ENCODE data around the gene BCL7C. TPM values are rescaled to one million over a fixed set of nuclear protein-coding genes. Genes with fewer than 3 reads are reported as not detected.
"Not testable (repeated sequence)": the region's sequence is repeated elsewhere in the genome, so short reads cannot be mapped to it uniquely, and the experiment has no call there.

The BCL7C gene
- total RNA-seq = 22.9 TPM
- 10 to 100 TPM; 31.4 to 43.7 (median 41.2) TPM for polyA plus RNA-seq

- Mint-ChIP-seq H3K27me3 (peaks cover 4% of the 10 kb centered on the region), H3K9me3 (no peaks in the 10 kb centered on the region), H3K36me3 (peaks cover 9% of the 10 kb centered on the region), H3K4me3 (peak within 1 kb of the TSS; percentile 89 to 96 (median 92)), H3K27ac (peak within 1 kb of the TSS; percentile 67 to 95 (median 94)), H3K4me1 (peaks cover 11 to 51% (median 24%) of the 10 kb centered on the region in 4 donors)
- peak; percentile 76 to 82 for ATAC-seq (ENCODE audit: low read depth in 2 of 2)
- peaks cover 9% of the 10 kb centered on the region for H3K36me3 ChIP-seq (ENCODE audit: control insufficient read depth, insufficient read depth, low read length)
- H3K4me1 ChIP-seq (ENCODE audit: control insufficient read depth, insufficient read depth, low read length, poor library complexity, severe bottlenecking) = peaks cover 32% of the 10 kb centered on the region
- DNase-seq = peak; percentile 67 to 84 (median 79)
- H3K9me3 ChIP-seq (ENCODE audit: control insufficient read depth in 2 of 2, low read length in 2 of 2) = no peaks in the 10 kb centered on the region
- H3K4me3 ChIP-seq (ENCODE audit: low read depth, low read length) = peak within 1 kb of the TSS; percentile 55
- H3K27me3 ChIP-seq (ENCODE audit: control insufficient read depth, insufficient read depth, low read length) = no peaks in the 10 kb centered on the region
- peak within 1 kb of the TSS; percentile 82 for H3K27ac ChIP-seq (ENCODE audit: insufficient read depth, low read length, poor library complexity, severe bottlenecking)
Observed at GRCh38 chr16:30893744-30894539, at the start of gene BCL7C. BCL7C (minus strand) TSS chr16:30894077; CDS start chr16:30893944, 133 bp downstream.

GRCh38 chr16:30942426-30942806, 48.5 kb upstream of the BCL7C start:
- Histone ChIP-seq H3K4me3 (ENCODE audit: low read depth, low read length) (no peak overlapping the region), H3K4me1 (ENCODE audit: control insufficient read depth, insufficient read depth, low read length, poor library complexity, severe bottlenecking) (peaks cover 8% of the 10 kb centered on the region), H3K27me3 (ENCODE audit: control insufficient read depth, insufficient read depth, low read length) (no peaks in the 10 kb centered on the region), H3K27ac (ENCODE audit: insufficient read depth, low read length, poor library complexity, severe bottlenecking) (peak overlapping the region; percentile 41), H3K36me3 (ENCODE audit: control insufficient read depth, insufficient read depth, low read length) (peaks cover 3% of the 10 kb centered on the region), H3K9me3 (ENCODE audit: control insufficient read depth in 2 of 2, low read length in 2 of 2) (no peaks in the 10 kb centered on the region)
- H3K9me3 Mint-ChIP-seq = no peaks in the 10 kb centered on the region
- peak overlapping the region in 1 of 4 donors; percentile 10 for H3K4me3 Mint-ChIP-seq
- no peak for DNase-seq
- peaks cover 0 to 22% (median 3%) of the 10 kb centered on the region in 4 donors for H3K4me1 Mint-ChIP-seq
- peak overlapping the region in 1 of 3 donors; percentile 26 for H3K27ac Mint-ChIP-seq
- no peaks in the 10 kb centered on the region for H3K27me3 Mint-ChIP-seq
- ATAC-seq (ENCODE audit: low read depth in 2 of 2) = no peak
- peaks cover 8% of the 10 kb centered on the region for H3K36me3 Mint-ChIP-seq

- H3K9me3 ChIP-seq (ENCODE audit: control insufficient read depth in 2 of 2, low read length in 2 of 2) = no peaks in the 10 kb centered on the region
- H3K4me1 Mint-ChIP-seq = peaks cover 0 to 22% (median 4%) of the 10 kb centered on the region in 4 donors
- no peaks in the 10 kb centered on the region for H3K9me3 Mint-ChIP-seq
- peaks cover 8% of the 10 kb centered on the region for H3K36me3 Mint-ChIP-seq
- peak overlapping the region in 1 of 3 donors; percentile 69 for H3K27ac Mint-ChIP-seq
- peak overlapping the region; percentile 41 for H3K27ac ChIP-seq (ENCODE audit: insufficient read depth, low read length, poor library complexity, severe bottlenecking)
- DNase-seq = peak; percentile 54 to 83 (median 60)
- peaks cover 8% of the 10 kb centered on the region for H3K4me1 ChIP-seq (ENCODE audit: control insufficient read depth, insufficient read depth, low read length, poor library complexity, severe bottlenecking)
- no peaks in the 10 kb centered on the region for H3K27me3 ChIP-seq (ENCODE audit: control insufficient read depth, insufficient read depth, low read length)
- peaks cover 3% of the 10 kb centered on the region for H3K36me3 ChIP-seq (ENCODE audit: control insufficient read depth, insufficient read depth, low read length)
- peak; percentile 88 for ATAC-seq (ENCODE audit: low read depth in 2 of 2)
- H3K4me3 ChIP-seq (ENCODE audit: low read depth, low read length) = no peak overlapping the region
- H3K4me3 Mint-ChIP-seq = peak overlapping the region in 1 of 4 donors; percentile 36
- no peaks in the 10 kb centered on the region for H3K27me3 Mint-ChIP-seq
Observed at GRCh38 chr16:30941600-30942425, 47.9 kb upstream of the BCL7C start.

GRCh38 chr16:30939571-30939970, 45.7 kb upstream of the BCL7C start:
- not testable (repeated sequence) for H3K36me3 ChIP-seq (ENCODE audit: control insufficient read depth, insufficient read depth, low read length); H3K36me3 Mint-ChIP-seq; ATAC-seq (ENCODE audit: low read depth in 2 of 2); H3K27ac ChIP-seq (ENCODE audit: insufficient read depth, low read length, poor library complexity, severe bottlenecking); H3K9me3 ChIP-seq (ENCODE audit: control insufficient read depth in 2 of 2, low read length in 2 of 2); H3K9me3 Mint-ChIP-seq; H3K4me3 Mint-ChIP-seq; H3K27me3 Mint-ChIP-seq; DNase-seq; H3K27me3 ChIP-seq (ENCODE audit: control insufficient read depth, insufficient read depth, low read length); H3K4me1 ChIP-seq (ENCODE audit: control insufficient read depth, insufficient read depth, low read length, poor library complexity, severe bottlenecking); H3K27ac Mint-ChIP-seq; H3K4me3 ChIP-seq (ENCODE audit: low read depth, low read length)
- peaks cover 0 to 34% (median 9%) of the 10 kb centered on the region in 4 donors for H3K4me1 Mint-ChIP-seq

- ATAC-seq (ENCODE audit: low read depth in 2 of 2) (no peak), DNase-seq (no peak)
- no peaks in the 10 kb centered on the region for H3K27me3 Mint-ChIP-seq
- Histone ChIP-seq H3K4me1 (ENCODE audit: control insufficient read depth, insufficient read depth, low read length, poor library complexity, severe bottlenecking) (peaks cover 8% of the 10 kb centered on the region), H3K36me3 (ENCODE audit: control insufficient read depth, insufficient read depth, low read length) (no peaks in the 10 kb centered on the region), H3K27ac (ENCODE audit: insufficient read depth, low read length, poor library complexity, severe bottlenecking) (no peak overlapping the region), H3K9me3 (ENCODE audit: control insufficient read depth in 2 of 2, low read length in 2 of 2) (no peaks in the 10 kb centered on the region), H3K4me3 (ENCODE audit: low read depth, low read length) (no peak overlapping the region), H3K27me3 (ENCODE audit: control insufficient read depth, insufficient read depth, low read length) (no peaks in the 10 kb centered on the region)
- H3K4me1 Mint-ChIP-seq = peaks cover 0 to 31% (median 10%) of the 10 kb centered on the region in 4 donors
- no peaks in the 10 kb centered on the region for H3K36me3 Mint-ChIP-seq
- no peaks in the 10 kb centered on the region for H3K9me3 Mint-ChIP-seq
- peak overlapping the region in 2 of 3 donors; percentile 69 to 78 for H3K27ac Mint-ChIP-seq
- H3K4me3 Mint-ChIP-seq = no peak overlapping the region
Observed at GRCh38 chr16:30937692-30938091, 43.8 kb upstream of the BCL7C start.

- Mint-ChIP-seq H3K27ac (peak overlapping the region; percentile 1 to 83 (median 16)), H3K27me3 (no peaks in the 10 kb centered on the region), H3K9me3 (no peaks in the 10 kb centered on the region), H3K4me1 (peaks cover 4 to 17% (median 10%) of the 10 kb centered on the region in 4 donors), H3K4me3 (no peak overlapping the region), H3K36me3 (peaks cover 14% of the 10 kb centered on the region)
- Histone ChIP-seq H3K27me3 (ENCODE audit: control insufficient read depth, insufficient read depth, low read length) (no peaks in the 10 kb centered on the region), H3K36me3 (ENCODE audit: control insufficient read depth, insufficient read depth, low read length) (peaks cover 6% of the 10 kb centered on the region), H3K4me3 (ENCODE audit: low read depth, low read length) (no peak overlapping the region), H3K27ac (ENCODE audit: insufficient read depth, low read length, poor library complexity, severe bottlenecking) (no peak overlapping the region), H3K4me1 (ENCODE audit: control insufficient read depth, insufficient read depth, low read length, poor library complexity, severe bottlenecking) (no peaks in the 10 kb centered on the region), H3K9me3 (ENCODE audit: control insufficient read depth in 2 of 2, low read length in 2 of 2) (no peaks in the 10 kb centered on the region)
- ATAC-seq (ENCODE audit: low read depth in 2 of 2) (no peak), DNase-seq (peak in 1 of 3 donors; percentile 49)
Observed at GRCh38 chr16:30934827-30935557, 41.1 kb upstream of the BCL7C start.

GRCh38 chr16:30931068-30931650, 37.3 kb upstream of the BCL7C start:
- no peak overlapping the region for H3K27ac Mint-ChIP-seq
- Histone ChIP-seq H3K27ac (ENCODE audit: insufficient read depth, low read length, poor library complexity, severe bottlenecking) (no peak overlapping the region), H3K4me1 (ENCODE audit: control insufficient read depth, insufficient read depth, low read length, poor library complexity, severe bottlenecking) (no peaks in the 10 kb centered on the region), H3K36me3 (ENCODE audit: control insufficient read depth, insufficient read depth, low read length) (peaks cover 6% of the 10 kb centered on the region), H3K9me3 (ENCODE audit: control insufficient read depth in 2 of 2, low read length in 2 of 2) (no peaks in the 10 kb centered on the region), H3K4me3 (ENCODE audit: low read depth, low read length) (no peak overlapping the region), H3K27me3 (ENCODE audit: control insufficient read depth, insufficient read depth, low read length) (no peaks in the 10 kb centered on the region)
- H3K9me3 Mint-ChIP-seq = no peaks in the 10 kb centered on the region
- ATAC-seq (ENCODE audit: low read depth in 2 of 2) (no peak), DNase-seq (no peak)
- peaks cover 14% of the 10 kb centered on the region for H3K36me3 Mint-ChIP-seq
- peaks cover 5 to 20% (median 8%) of the 10 kb centered on the region in 4 donors for H3K4me1 Mint-ChIP-seq
- peak overlapping the region in 1 of 4 donors; percentile 67 for H3K4me3 Mint-ChIP-seq
- no peaks in the 10 kb centered on the region for H3K27me3 Mint-ChIP-seq
